B cell (primary cell): ENCODE data around the gene TALDO1. TPM values are rescaled to one million over a fixed set of nuclear protein-coding genes. Genes with fewer than 3 reads are reported as not detected.
A peak's percentile ranks its signal among the peaks of the same experiment; 100 is the strongest.

Source experiments
- ATAC-seq: fragments of 200-7000 bp; cut with Tn5 transposase; one replicate; pipeline ENCODE4 v1.10.0; 2021; ENCODE audit warnings: low read depth, mild to moderate bottlenecking, moderate number of reproducible peaks, moderate library complexity
- CTCF ChIA-PET: fragments of 350-600 bp; sonication (Branson Sonifier 250); formaldehyde crosslinking; loops from one replicate; lab custom pipeline; 2021; ENCODE audit warnings: antibody characterized with exemption, inconsistent platforms; lab: Charles Lee
- POLR2A ChIA-PET: fragments of 350-600 bp; sonication (Branson Sonifier 250); formaldehyde crosslinking; loops from one replicate; lab custom pipeline; 2021; ENCODE audit warnings: antibody characterized with exemption; lab: Charles Lee
- DNase-seq: peaks from one replicate; pipeline ENCODE4 v3.0.0; 2013
- H2AFZ ChIP-seq: 2 replicates; pipeline ENCODE4 v1.6.1; 2012; ENCODE audit warnings: mild to moderate bottlenecking, low read depth, low read length; ENCODE audit not compliant: insufficient read depth, poor library complexity, severe bottlenecking
- H3K27ac ChIP-seq, 2 donors: 1 replicate in 1 of 2; 2 replicates in 1 of 2; pipeline ENCODE4 v1.5.1; 2012 to 2013; ENCODE audit warnings: low read length in 2 of 2, mild to moderate bottlenecking in 2 of 2, moderate library complexity in 1 of 2
- H3K27me3 ChIP-seq, 4 experiments: fragments of 200-600 bp in 1 of 4; sonication (generic) in 1 of 4; replicated peaks in 1 of 4; 1 replicate in 2 of 4; 2 replicates in 2 of 4; pipeline versions ENCODE4 v1.6.1 to v1.7.0; 2013 to 2016; ENCODE audit warnings: low read length in 3 of 4, mild to moderate bottlenecking in 2 of 4, mixed read lengths in 1 of 4, moderate library complexity in 1 of 4; ENCODE audit not compliant: insufficient read depth in 4 of 4, control insufficient read depth in 3 of 4; ENCODE audit errors: control extremely low read depth in 1 of 4
- H3K36me3 ChIP-seq, 2 experiments: replicated peaks in 1 of 2; 1 replicate in 1 of 2; 2 replicates in 1 of 2; pipeline versions ENCODE4 v1.6.1 to v1.7.1; 2013; ENCODE audit warnings: low read length in 1 of 2; ENCODE audit not compliant: insufficient read depth in 2 of 2, control insufficient read depth in 1 of 2; ENCODE audit errors: control extremely low read depth in 1 of 2, extremely low read depth in 1 of 2
- H3K4me1 ChIP-seq, 2 donors: fragments of 200-600 bp in 1 of 2; sonication (generic) in 1 of 2; 1 replicate in 1 of 2; 2 replicates in 1 of 2; pipeline versions ENCODE4 v1.5.1 to v1.6.1; 2013 to 2017; ENCODE audit warnings: low read length in 2 of 2; ENCODE audit not compliant: control insufficient read depth in 2 of 2, insufficient read depth in 2 of 2
- H3K4me2 ChIP-seq: replicated peaks from 2 replicates; pipeline ENCODE3; 2012; ENCODE audit warnings: mild to moderate bottlenecking, low read depth, low read length; ENCODE audit not compliant: poor library complexity, severe bottlenecking
- H3K4me3 ChIP-seq, 5 experiments: fragments of 200-600 bp in 1 of 5; sonication (generic) in 1 of 5; 1 replicate in 3 of 5; 2 replicates in 2 of 5; pipeline versions ENCODE4 v1.5.1 to v1.7.0; 2011 to 2016; ENCODE audit warnings: low read length in 4 of 5, mild to moderate bottlenecking in 4 of 5, low read depth in 2 of 5, control low read depth in 1 of 5, moderate library complexity in 1 of 5; ENCODE audit not compliant: insufficient read depth in 1 of 5; ENCODE audit errors: control extremely low read depth in 1 of 5, extremely low read depth in 1 of 5
- H3K79me2 ChIP-seq: fragments of 200-600 bp; sonication (generic); one replicate; pipeline ENCODE4 v1.6.0; 2016; ENCODE audit warnings: low read length; ENCODE audit not compliant: control insufficient read depth, insufficient read depth
- H3K9ac ChIP-seq: fragments of 200-600 bp; sonication (generic); 2 replicates; pipeline ENCODE4 v1.6.1; 2017; ENCODE audit warnings: mild to moderate bottlenecking, low read length, moderate library complexity
- H3K9me3 ChIP-seq, 3 donors: one replicate each; pipeline versions ENCODE4 v1.6.1 to v1.7.1; 2013; ENCODE audit warnings: low read length in 2 of 3; ENCODE audit not compliant: control insufficient read depth in 2 of 3, insufficient read depth in 1 of 3; ENCODE audit errors: control extremely low read depth in 1 of 3
- H4K20me1 ChIP-seq: 2 replicates; pipeline ENCODE4 v1.6.0; 2012; ENCODE audit warnings: mild to moderate bottlenecking, low read length; ENCODE audit not compliant: insufficient read depth, control insufficient read depth, poor library complexity, severe bottlenecking
- H3K27ac Mint-ChIP-seq: one replicate; pipeline ENCODE4 v1.8.0; 2021; ENCODE audit warnings: mixed read lengths
- H3K27me3 Mint-ChIP-seq: one replicate; pipeline ENCODE4 v1.8.0; 2021; ENCODE audit warnings: mixed read lengths
- H3K4me1 Mint-ChIP-seq: one replicate; pipeline ENCODE4 v1.8.0; 2021; ENCODE audit warnings: mixed read lengths
- H3K4me3 Mint-ChIP-seq: one replicate; pipeline ENCODE4 v1.8.0; 2021; ENCODE audit warnings: mixed read lengths
- H3K9me3 Mint-ChIP-seq: one replicate; pipeline ENCODE4 v1.8.0; 2022; ENCODE audit warnings: mixed read lengths; ENCODE audit not compliant: insufficient read depth
- EZH2 ChIP-seq: IDR thresholded peaks from 2 replicates; pipeline ENCODE4 v1.6.1; 2012; ENCODE audit warnings: borderline replicate concordance, low read depth, mild to moderate bottlenecking, moderate library complexity, low read length; ENCODE audit not compliant: insufficient read depth, poor library complexity, severe bottlenecking
- WGBS: methylation state at CpG from one replicate; pipeline ENCODE4 v1.1.5; 2013; ENCODE audit warnings: missing lambda C conversion rate; ENCODE audit not compliant: insufficient coverage; 5-methylcytosine and 5-hydroxymethylcytosine counted together
- intact Hi-C: fragments of 100-400 bp; cut with micrococcal nuclease; formaldehyde crosslinking; loops from one replicate; pipeline ENCODE4 v1.10.0; 2022
- polyA plus RNA-seq: library from polyadenylated mRNA; depleted of rRNA; stranded (reverse); fragments of >200 nt; gene quantifications from 2 replicates; pipeline ENCODE4 v1.2.3, GENCODE V29; 2012
- total RNA-seq, 2 donors: library from RNA; stranded (reverse); fragments of 120-200 nt in 1 of 2; gene quantifications; 1 replicate in 1 of 2; 2 replicates in 1 of 2; pipeline versions ENCODE4 v1.2.3 to v1.2.4, GENCODE V29; 2013 to 2022
- TF ChIP-seq, protein P1 (sequence below): fragments of 200-600 bp; IDR thresholded peaks from one replicate; pipeline ENCODE4 v1.8.0; 2022; ENCODE audit warnings: antibody characterized with exemption, mild to moderate bottlenecking

Gene TALDO1
- total and polyA plus RNA-seq, 2 donors (not counting 1 experiment from before 2014, with no cell fraction given): 82.4 to 116 TPM

DNA sequence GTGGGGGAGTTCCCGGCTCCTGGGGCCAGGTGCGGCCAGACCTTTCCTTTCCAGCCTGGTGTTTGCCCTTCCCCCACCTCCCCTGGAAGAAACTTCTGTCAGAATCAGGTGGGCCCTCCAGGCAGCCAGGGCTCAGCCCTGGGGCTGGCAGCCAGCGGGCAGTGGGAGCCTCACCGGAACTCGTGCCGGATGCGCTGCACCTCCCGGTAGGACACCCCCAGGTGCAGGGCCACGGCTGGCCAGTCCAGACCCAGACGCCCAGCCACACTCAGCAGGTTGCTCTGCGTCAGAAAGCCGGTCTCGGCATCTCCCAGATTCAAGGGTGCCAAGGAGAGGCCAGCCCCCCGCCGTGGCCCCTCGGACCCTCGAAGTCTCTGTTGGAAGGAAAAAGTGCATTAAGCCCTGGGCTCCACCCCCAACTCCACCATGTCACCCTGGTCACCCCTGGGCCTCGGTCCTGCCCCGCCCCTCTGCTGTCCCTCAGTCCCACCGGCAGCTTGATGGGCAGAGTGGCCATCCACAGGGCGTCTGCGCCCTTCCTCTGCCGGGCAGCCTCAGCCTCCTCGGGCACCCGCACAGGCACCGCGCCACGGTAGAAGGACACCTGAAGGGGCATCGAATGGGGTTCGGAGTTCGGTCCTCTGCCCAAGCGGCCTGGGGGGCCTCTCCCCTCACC, 52.5 kb downstream of the TALDO1 start:
- no peak overlapping the region for H2AFZ ChIP-seq
- intact Hi-C loops: loop anchor here (5.0 to 10.0 kb wide), 4 partner anchors 72 to 592 kb away; partner anchors contain the start of genes BET1L, HRAS, LRRC56 and PTDSS2
- WGBS: 98% methylated on average over 32 of the region's 32 CpGs
- peaks cover 0 to 9% of the 10 kb centered on the region in 2 experiments for H3K36me3 ChIP-seq
- POLR2A ChIA-PET: interaction anchor here (2.8 kb wide), 1 partner anchor 9 kb away, joined by 12 read pairs; the partner anchor contains the start of gene RPLP2
- peaks cover 27 to 50% of the 10 kb centered on the region in 2 donors for H3K4me1 ChIP-seq
- no peak overlapping the region for H3K27ac ChIP-seq
- TF ChIP-seq EZH2: no peak
- TF ChIP-seq, protein P1, sequence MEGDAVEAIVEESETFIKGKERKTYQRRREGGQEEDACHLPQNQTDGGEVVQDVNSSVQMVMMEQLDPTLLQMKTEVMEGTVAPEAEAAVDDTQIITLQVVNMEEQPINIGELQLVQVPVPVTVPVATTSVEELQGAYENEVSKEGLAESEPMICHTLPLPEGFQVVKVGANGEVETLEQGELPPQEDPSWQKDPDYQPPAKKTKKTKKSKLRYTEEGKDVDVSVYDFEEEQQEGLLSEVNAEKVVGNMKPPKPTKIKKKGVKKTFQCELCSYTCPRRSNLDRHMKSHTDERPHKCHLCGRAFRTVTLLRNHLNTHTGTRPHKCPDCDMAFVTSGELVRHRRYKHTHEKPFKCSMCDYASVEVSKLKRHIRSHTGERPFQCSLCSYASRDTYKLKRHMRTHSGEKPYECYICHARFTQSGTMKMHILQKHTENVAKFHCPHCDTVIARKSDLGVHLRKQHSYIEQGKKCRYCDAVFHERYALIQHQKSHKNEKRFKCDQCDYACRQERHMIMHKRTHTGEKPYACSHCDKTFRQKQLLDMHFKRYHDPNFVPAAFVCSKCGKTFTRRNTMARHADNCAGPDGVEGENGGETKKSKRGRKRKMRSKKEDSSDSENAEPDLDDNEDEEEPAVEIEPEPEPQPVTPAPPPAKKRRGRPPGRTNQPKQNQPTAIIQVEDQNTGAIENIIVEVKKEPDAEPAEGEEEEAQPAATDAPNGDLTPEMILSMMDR: no peak
- no peaks in the 10 kb centered on the region for H3K27me3 ChIP-seq
- no peak for ATAC-seq
- H3K4me2 ChIP-seq: no peak overlapping the region
- no peaks in the 10 kb centered on the region for H3K27me3 Mint-ChIP-seq
- no peaks in the 10 kb centered on the region for H3K9me3 Mint-ChIP-seq
- H3K9me3 ChIP-seq: no peaks in the 10 kb centered on the region
- H4K20me1 ChIP-seq: peaks cover 66% of the 10 kb centered on the region
- H3K9ac ChIP-seq: no peak overlapping the region
- H3K4me3 ChIP-seq: no peak overlapping the region
- peak overlapping the region; percentile 16 for H3K4me3 Mint-ChIP-seq
- H3K79me2 ChIP-seq: peaks cover 79% of the 10 kb centered on the region
- peaks cover 21% of the 10 kb centered on the region for H3K4me1 Mint-ChIP-seq
- DNase-seq: no peak
- CTCF ChIA-PET: interaction anchor here (1.3 kb wide), 2 partner anchors 9 to 43 kb away, joined by 3 to 5 read pairs; partner anchors contain the start of gene RPLP2
- H3K27ac Mint-ChIP-seq: no peak overlapping the region

DNA sequence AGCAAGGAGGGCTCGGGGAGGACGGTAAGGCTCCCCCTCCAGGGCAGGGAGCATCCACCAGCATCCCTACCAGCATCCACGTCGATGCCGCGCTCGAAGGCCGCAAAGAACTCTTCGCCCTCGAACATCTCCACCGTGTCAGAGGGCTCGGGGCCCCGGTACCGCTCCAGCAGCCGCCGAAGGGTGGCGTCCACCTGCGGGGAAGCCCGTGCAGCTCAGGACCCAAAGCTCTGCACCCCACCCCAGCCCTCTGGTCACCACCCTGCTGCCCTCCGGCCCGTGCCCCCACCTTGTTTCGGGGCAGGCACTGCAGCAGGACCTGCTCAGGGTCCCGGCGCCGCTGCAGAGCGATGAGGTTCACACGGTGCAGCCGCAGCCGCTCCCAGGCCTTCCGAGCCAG, 53.2 kb downstream of the TALDO1 start:
- Histone ChIP-seq H2AFZ (no peak overlapping the region), H3K27ac (no peak overlapping the region), H3K4me1 (peaks cover 23 to 46% of the 10 kb centered on the region in 2 donors), H3K9ac (no peak overlapping the region), H4K20me1 (peaks cover 59% of the 10 kb centered on the region), H3K36me3 (peaks cover 0 to 9% of the 10 kb centered on the region in 2 experiments), H3K4me2 (no peak overlapping the region), H3K79me2 (peaks cover 73% of the 10 kb centered on the region), H3K4me3 (no peak overlapping the region), H3K27me3 (no peaks in the 10 kb centered on the region), H3K9me3 (no peaks in the 10 kb centered on the region)
- ChIA-PET CTCF (no interaction called here), POLR2A (interaction anchor here (0.6 kb wide), 2 partner anchors 22 to 36 kb away, joined by 5 to 6 read pairs; no protein-coding TSS in a partner anchor)
- 95% methylated on average over 25 of the region's 30 CpGs for WGBS
- Mint-ChIP-seq H3K27ac (no peak overlapping the region), H3K4me1 (peaks cover 20% of the 10 kb centered on the region), H3K9me3 (no peaks in the 10 kb centered on the region), H3K4me3 (no peak overlapping the region), H3K27me3 (no peaks in the 10 kb centered on the region)
- DNase-seq: no peak
- TF ChIP-seq, protein P1: no peak
- no peak for TF ChIP-seq EZH2
- no peak for ATAC-seq
- intact Hi-C loops: no loop called here
